GM18517 (cell line): ENCODE measurements around the gene TRIP10.

Source experiments
- ATAC-seq: cut with Tn5 transposase; IDR thresholded peaks from one replicate; pipeline ENCODE4 v1.9.1; 2021; ENCODE audit warnings: mild to moderate bottlenecking, moderate library complexity; ENCODE audit not compliant: unreplicated experiment

TRIP10 gene

DNA sequence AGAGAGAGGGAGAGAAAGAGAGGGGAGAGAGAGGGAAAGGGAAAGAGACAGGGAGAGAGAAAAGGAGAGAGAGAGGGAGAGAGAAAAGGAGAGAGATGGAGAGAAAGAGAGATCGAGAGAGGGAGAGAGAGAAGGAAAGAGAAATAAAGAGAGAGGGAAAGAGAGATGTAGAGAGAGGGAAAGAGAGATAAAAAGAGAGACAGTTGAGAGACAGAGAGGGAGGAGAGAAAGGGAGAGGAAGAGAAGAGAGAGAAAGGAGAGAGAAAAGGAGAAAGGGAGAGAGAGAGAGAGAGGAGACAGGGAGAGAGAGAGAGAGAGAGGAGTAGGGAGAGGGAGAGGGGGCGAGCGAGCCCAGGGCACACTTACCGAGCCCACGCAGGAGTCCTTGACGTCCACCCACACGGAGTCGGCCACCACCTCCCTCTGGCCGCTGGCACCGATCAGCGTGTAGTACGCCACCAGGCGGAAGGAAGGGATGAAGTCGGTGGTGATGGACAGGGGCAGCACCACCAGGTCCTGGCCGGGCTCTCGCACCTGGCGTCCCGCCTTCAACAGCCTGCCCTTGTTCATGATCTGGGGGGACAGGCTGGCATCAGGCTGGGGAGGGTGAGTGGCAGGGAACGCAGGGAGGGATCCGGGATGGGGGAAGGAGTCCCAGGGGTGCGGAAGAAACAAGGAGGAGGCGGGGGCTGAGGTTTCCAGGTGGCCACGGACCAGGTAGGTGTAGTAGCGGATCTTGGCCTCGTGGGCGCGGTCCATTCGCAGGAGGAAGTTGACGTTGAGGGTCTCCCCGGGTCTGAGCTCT, 29.0 kb upstream of the TRIP10 start:
- ATAC-seq, result no peak

DNA sequence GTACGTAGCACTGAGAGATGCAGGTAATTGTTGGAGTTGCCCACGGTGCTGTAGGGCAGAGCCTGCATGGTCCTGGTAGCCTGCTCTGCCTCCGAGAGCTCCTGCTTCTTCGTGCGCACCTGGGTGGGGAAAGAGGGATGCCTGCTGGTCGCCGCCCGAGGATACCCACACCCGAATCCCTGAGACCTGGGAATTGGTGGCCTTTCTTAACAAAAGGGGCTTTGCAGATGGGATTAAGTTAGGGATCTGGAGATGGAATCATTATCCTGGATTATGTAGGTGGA, 28.5 kb upstream of the TRIP10 start:
- no peak for ATAC-seq

DNA sequence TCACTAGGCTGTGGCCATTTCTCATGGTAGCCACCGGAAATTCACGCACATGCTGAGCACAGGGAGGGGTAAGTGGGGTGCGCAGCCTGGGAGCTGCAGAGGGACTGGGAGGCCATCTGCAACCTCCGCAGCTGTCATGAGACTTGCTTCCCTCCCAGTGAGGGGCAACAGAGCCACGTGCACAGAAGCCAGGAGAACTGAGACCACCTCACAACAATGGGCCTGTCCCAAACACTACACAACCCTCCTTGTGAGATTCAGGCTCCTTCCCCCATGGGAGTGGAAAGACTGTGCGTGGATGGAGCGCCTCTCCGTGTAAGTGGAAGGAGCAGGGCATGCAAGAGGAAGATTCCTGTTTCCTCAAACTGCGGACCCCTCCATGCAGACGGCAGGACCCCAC, 27.9 kb upstream of the TRIP10 start:
- ATAC-seq, result no peak

DNA sequence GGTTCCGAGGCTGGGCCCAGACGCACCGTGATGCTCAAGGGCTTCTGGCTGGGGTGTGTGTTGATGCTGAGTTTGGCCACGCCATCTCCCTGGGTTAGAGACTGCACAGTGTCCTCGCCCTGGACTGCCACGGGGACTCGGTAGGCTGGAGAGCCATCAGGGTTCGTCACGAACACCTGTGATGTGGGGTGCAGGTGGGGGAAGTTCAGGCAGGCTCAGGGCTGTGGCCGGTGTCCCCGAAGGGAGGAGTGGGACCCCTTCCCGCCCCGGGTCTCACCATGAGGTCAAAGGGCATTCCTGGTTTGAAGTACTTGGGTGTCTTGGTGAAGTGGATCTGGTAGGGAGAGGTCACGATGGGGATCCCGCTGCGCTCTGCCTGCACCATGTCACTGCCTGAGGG, 27.2 kb upstream of the TRIP10 start:
- no peak for ATAC-seq

DNA sequence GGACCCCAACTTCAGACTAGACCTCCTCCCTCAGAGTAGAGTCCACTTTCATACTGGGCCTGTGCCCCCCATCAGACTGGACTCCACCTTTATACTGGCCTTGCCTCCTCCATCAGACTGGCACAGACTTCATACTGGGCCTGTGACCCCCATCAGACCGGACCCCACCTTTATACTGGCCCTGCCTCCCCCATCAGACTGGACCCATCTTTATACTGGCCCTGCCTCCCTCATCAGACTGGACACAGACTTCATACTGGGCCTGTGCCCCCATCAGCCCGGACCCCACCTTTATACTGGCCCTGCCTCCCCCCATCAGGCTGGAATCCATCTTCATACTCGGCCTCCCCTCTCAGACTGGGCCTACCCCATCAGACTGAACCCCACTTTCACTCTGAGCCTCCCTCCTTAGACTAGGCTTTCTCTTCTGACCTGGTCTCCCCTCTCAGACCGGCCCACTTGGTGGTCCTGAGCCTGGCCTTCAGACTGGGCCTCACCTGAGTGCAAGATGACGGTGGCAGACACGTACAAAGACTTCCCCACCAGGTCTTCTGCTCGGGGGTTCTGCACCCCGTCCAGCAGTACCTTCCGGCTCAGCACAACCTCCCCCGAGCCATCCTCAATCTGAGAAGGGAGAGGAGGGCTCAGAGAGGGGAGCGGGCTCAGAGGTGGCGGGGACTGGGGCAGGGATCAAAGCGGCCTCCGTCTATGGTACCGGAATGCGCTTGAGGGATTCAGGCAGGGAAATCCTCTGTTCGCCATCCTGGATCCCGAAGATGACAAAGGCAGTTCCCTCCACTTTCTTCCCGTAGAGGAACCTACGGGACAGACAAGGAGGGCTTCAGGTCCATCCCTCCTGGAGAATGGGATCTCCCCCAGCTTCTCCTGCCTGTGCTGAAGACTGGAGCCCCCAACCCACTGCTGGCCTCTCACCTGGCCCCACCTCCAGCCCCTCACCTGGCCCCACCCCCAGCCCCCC, 26.5 kb upstream of the TRIP10 start:
- no peak for ATAC-seq

DNA sequence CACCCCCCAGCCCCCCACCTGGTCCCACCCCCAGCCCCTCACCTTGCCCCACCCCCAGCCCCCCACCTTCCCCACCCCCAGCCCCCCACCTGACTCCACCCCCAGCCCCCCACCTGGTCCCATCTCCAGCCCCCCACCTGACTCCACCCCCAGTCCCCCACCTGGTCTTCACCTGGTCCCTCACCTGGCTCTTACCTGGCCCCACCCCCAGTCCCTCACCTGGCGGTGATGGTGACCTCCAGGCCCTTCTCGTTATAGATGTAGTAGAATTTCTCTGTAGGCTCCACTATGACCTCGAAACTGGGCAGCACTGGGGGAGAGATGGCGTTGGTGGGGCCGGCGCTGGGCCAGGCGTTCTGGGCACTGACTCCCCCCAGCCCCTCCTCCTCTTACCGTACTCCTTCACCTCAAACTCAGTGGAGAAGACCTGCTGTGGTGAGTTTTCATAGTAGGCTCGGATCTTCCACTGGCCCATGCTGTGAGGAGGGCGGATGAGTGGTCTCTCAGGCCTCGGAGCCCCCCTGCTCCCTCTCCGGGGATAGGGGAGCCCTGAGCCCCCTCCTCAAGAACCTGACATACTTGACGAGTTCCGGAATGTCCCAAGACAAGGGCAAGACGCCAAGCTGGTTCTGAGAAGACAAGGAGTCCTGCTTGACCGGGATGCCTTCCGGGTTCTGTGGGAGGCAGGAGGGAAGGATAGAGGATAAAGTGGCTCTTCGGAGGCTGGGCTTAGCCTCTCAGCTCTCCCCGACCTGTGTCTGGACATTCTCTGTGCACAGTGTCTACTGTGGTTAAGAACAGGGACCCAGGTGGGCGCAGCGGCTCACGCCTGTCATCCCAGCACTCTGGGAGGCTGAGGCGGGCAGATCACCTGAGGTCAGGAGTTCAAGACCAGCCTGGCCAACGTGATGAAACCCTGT, 25.4 kb upstream of the TRIP10 start:
- no peak for ATAC-seq

DNA sequence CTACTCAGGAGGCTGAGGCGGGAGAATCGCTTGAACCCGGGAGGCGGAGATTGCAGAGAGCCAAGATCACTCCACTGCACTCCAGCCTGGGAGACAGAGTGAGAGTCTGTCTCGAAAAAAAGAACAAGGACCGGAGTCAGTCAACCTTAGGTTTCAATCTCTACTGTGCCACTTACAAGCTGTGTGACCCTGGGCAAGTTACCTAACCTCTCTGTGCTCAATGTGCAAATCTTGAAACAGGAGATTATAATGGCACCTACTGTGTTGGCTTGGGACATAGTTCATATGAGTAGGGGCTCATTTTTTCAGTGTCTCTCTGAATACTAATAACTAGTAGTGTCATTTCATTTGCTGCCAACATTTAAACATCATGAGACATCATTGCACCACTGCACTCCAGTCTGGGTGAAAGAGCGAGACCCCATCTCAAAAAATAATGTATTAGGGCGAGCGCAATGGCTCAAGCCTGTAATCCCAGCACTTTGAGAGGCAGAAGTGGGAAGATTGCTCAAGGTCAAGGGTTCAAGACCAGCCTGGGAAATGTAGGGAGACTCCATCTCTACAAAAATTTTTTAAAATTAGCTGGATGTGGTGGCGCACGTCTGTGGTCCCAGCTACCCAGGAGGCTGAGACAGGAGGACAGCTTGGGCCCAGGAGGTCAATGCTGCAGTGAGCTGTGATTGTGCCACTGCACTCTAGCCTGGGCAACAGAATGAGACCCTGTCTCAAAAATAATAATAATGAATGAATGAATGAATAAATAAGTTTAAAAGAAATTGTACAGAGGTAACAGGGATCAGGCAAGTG, 24.5 kb upstream of the TRIP10 start:
- no peak for ATAC-seq

DNA sequence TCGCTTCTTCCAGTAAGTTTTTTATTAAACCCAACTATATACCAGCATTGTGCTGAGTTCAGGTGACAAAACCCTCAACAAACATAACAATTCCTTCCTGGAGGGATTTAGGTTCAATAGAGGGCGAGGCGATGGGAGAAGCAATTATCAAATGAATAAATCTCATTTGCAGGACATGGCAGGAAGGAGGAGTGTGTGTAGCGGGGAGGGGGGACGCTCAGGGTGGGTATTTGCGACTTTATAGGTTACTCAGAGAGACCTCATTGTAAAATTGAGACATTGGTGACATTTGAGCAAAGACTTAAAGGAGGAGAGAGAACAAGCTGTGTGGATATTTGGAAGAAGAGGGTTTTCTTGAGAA, 22.9 kb upstream of the TRIP10 start:
- ATAC-seq, result no peak

DNA sequence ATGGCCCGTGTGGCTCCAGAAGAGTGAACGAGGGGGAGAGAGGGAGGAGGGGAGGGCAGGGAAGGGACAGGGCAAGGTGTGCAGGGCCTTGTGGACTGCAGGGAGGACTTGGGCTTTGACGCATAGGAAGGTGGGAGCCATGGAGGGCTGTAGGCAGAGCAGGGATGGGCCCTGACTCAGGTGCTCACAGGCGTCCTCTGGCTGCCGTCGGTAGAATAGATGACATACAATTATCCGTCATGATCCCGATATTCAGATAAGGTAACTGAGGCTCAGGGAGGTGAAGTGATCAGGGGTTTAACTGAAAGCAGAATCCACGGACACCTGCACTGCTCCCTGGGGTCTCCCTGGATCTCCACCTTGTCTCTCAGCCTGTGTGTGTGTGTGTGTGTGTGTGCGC, 22.4 kb upstream of the TRIP10 start:
- no peak for ATAC-seq

DNA sequence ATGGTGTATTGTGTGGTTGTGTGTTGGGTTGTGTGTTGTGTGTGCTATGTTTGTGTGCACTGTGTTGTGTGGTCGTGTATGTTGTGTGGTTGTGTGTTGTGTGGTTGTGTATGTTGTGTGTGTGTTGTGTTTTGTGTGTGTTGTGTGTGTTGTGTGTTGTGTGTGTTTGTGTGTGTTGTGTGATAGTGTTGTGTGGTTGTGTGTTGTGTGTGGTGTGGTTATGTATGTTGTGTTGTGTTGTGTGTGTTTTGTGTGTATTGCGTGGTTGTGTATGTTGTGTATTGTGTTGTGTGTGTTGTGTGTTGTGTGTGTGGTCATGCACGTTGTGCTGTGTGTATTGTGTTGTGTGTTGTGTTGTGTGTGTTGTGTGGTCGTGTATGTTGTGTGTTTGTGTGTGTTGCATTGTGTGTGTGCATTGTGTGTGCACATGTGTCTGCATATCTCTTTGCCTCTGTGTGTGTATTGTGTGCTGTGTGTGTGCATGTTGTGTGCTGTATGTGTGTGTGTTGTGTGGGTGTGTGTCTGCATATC, 22.0 kb upstream of the TRIP10 start:
- ATAC-seq, result no peak

DNA sequence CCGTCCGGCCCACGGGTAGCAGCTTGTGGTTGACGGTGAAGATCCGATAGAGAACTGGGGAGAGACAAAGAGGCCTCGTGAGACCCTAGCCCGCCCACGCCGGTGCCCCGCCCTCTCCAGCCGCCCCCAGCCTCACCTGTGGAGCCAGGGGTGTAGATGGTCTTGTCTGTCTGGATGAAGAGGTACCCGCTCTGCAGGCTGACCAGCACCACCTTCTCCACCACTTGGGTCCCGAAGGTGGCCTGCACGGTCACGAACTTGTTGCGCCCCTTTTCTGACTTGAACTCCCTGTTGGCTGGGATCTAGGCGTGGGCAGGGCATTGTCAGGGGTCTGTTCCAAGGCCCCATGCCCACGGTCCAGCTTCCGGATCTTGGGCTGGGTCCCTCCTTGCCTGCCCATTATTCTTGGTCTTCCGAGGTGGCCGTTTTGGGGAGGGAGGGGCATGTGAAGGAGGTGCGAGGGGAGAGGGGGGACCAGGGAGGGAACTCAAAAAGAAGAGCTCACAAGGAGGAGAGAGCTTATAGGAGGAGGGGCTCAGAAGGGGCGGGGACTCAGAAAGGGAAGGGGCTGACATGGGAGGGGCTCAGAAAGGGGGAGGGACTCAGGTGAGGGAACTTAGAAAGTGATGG, 21.3 kb upstream of the TRIP10 start:
- ATAC-seq, result no peak

DNA sequence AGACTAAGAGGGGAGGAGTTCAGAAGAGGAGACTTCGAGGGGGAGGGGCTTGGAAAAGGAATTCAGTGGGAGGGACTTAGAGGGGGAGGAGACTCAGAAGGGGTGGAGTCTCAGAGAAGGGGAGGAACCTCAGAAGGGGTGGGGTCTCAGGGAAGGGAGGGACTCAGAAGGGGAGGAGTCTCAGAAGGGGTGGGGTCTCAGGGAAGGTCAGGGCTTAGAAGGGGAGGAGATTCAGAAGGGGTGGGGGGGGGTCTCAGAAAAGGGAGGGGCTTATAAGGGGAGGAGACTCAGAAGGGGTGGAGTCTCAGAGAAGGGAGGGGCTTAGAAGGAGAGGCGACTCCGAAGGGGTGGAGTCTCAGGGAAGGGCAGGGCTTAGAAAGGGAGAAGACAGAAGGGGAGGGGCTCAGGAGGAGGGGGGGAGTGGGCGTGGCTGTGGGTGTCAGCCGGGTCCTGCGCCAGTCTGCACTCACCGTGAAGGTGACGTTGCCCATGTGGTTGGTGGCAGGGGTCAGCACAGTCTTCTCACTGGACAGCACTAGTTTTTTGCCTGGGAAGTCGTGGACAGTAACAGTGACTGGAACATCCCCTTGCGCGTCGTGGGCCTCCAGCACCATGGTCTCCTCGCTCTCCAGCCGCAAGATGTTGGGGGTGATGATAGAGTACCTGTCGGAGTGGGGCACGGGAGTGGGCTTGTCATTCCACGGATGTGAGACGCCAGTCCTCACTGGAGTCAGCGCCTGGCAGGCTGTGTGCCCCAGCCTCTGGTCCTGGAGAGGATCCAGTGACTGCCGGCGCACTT, 20.5 kb upstream of the TRIP10 start:
- no peak for ATAC-seq

DNA sequence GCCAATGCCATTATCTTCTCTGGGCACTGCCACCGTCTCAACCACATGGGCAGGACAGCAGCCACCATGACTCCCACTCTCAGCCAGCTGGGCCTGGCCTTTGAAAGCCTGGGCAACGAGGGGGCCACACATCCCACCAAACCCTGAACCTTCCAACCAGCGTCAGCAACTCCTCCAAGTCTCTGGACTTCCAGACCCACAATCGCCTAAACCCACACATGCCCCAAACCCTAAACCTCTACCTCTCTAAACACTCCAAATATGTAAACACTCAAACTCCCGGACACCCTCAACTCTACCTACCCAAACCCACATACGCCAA, 20.0 kb upstream of the TRIP10 start:
- ATAC-seq, result no peak

DNA sequence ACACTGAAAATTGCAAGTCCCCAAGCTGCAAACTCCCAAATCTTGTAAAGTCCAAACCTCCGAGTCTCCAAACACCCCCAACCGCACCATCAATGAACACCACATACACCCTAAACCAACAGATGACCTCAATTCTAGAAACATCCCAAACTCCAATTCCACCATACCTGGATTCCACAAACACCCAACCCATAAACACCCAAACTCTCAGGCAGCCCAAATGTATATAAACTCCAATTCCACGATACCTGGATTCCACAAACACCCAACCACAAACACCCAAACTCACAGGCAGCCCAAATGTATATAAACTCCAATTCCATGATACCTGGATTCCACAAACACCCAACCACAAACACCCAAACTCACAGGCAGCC, 19.5 kb upstream of the TRIP10 start:
- ATAC-seq, result no peak

DNA sequence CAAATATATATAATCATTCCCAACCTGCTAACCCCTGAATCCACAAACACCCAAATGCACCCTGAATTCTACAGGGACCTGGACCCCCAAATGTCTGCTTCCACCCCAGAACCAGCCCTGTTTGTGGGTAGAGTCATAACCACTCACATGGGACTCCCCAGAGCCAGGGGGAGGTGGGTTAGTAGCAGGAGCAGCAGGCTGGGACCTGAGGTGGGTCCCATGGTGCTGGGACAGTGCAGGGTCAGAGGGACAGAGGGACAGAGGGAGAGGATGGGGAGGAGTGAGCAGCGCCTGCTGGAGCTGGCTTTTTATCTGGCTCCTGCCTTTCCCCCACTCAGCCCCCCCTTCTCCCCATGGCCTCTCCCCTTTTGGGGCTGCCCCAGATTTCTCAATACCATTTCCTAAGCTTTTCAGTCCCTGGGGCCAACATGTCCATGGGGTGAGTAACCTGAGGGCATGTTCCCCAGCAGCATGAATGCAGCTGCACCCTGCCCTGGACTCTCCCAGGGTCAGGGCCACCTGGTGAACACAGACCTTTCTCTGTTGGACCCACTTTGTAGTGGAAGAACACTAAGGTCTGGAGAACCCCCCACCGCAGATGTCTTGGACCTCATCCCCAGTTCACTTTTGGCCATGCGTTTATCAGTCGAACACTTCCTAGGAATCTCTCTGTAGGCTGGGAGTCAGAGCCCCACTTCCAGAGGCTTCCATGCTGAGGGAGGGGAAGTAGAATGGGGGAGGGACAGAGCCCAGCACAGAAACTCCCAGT, 18.9 kb upstream of the TRIP10 start, which contains the start of gene C3:
Gene C3, minus strand, starts transcription at position 282 of the 769 bp plus-strand sequence. Its CDS starts 61 bp downstream, at position 221.
- ATAC-seq, result no peak

DNA sequence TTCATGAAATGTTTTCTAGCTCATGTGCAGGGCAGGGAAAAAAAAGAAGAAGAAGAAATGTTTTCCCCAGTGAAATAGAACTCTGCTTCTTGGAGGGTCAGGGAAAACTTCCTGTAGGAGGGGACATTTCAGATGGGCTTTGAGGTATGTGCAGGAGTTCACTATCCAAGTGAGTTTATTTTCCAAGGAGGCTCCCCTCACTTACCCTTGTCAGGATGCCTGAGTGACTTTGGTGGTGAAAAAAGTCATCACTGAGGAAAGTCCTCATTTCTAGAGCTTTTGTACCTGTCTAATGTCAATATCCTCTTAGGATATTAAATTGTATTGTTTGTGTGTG, 18.4 kb upstream of the TRIP10 start:
- ATAC-seq, result no peak

DNA sequence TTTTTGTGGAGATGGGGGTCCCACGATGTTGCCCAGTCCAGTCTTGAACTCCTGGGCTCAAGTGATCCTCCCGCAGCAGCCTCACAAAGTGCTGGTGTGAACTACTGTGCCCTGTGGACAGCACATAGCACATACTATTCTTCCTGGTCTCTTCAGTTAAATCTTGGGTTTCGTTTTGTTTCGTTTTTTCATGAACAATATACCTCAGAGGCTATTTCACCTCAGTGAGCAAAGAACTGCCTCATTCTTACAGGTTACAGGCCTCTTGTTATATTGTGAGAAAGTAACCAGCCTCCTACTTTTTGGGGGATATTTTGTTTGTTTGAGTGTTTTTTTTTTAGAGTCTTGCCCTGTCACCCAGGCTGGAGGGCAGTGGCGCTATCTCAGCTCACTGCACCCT, 17.7 kb upstream of the TRIP10 start:
- ATAC-seq, result no peak

DNA sequence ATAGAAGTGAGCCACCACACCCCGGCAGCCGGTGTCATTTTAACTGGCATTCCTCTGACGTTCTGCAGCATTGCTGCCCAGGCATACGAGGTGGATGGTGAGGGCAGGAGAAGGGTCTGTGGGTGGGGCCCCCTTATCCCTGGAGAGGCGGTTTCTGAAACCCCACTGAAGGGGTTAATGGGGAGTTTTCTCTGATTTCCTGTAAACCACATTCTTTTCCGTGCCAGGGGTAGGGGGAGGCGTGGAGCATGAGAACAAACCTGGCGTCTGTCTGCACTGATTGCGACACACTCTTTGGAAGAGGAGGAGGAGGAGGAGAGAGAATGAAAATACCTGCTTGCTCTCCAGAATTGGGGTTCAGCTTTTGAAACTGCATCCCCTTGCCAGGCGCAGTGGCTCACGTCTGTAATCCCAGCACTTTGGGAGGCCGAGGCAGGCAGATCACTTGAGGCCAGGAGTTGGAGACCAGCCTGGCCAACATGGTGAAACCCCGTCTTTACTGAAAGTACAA, 16.3 kb upstream of the TRIP10 start:
- ATAC-seq, result no peak
